ENCODE measurements around the gene MAST4.
"Not testable (repeated sequence)": the region's sequence is repeated elsewhere in the genome, so short reads cannot be mapped to it uniquely, and the experiment has no call there.

The MAST4 gene

GRCh38 chr5:67115817-67116216 lies 519.6 kb downstream of the MAST4 start:
- no peak for TF ChIP-seq CTCF (IDR thresholded peaks at IDR 0.05; ENCODE audit: low read depth, low read length)

DNA sequence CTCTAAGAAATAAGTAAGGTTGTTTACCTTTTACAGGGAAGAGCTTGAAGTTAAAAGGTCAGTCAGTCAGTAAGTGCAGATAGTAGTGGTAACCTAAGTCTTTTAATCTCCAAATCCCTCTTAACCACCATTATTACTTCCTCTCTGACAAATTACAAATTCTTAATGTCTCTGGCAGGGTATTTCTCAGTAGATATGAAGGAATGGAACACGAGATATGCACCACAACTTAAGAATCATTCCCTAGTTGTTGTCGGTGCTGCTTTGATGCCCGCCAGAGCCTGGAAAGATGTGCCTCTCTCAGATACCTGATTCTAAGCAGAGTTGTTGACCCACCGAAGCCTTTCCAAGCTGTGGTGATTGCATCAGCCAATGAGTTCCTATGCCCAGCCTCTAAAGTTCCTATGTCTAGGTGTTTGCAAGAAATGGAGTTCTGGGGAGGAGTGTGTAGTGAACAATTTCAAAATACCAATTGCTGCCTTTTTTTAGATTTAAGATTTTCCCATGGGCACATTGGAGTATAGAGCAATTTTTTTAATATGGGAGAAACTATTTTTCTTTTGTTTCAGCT lies 521.9 kb downstream of the MAST4 start:
- no peak for DNase-seq (ENCODE audit: low read depth in 2 of 2)
- no peak for TF ChIP-seq CTCF (IDR thresholded peaks at IDR 0.05; ENCODE audit: low read depth, low read length)
- H3K4me3 ChIP-seq (replicated peaks in 1 of 2; ENCODE audit: low read depth in 2 of 2, low read length in 2 of 2) = no peak overlapping the region

More at GRCh38 chr5:67115817-67116216, 519.6 kb downstream of the MAST4 start:
- no peak overlapping the region for H3K4me3 ChIP-seq (replicated peaks in 1 of 2; ENCODE audit: low read depth in 2 of 2, low read length in 2 of 2)
- no peak for DNase-seq (ENCODE audit: low read depth in 2 of 2)

DNA sequence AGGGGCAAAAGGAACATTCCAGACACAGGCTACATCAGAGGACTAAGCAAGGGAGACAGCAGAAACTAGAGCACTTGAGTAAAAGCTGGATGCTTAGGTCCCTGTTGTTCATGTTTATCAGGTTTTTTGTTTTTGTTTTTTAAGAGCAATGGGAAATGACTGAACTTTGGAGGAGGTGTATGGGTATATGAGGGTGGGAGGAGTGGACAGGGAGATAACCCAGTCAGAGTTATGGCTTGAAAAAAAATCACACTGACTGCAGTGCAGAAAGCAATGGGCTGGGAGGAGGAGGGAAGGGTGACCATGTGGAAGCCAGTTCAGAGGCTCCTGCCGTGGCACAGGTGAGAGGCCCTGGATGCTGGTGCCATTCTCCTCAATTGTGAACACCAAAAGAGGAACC lies 522.8 kb downstream of the MAST4 start:
- no peak overlapping the region for H3K4me3 ChIP-seq (replicated peaks in 1 of 2; ENCODE audit: low read depth in 2 of 2, low read length in 2 of 2)
- DNase-seq (ENCODE audit: low read depth in 2 of 2) = no peak
- TF ChIP-seq CTCF (IDR thresholded peaks at IDR 0.05; ENCODE audit: low read depth, low read length) = no peak

DNA sequence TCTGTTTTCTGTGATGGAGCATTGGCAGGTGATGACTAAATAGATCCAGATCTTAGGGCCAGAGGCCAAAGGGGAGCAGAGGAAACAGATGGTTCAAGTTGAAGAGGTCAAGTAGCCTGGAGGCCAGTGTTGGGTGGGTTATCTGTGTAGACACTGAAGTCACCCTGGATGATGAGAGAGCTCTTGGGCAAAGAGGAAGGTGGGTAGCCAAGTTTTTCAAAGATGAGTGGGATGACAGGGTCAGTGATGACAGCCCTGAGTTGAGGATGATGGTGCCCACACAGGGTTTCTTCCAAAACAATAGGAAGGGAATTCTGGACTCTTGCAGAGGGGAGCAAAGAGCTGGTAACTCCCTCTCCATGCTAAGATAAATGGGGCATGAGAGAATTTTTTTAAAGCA lies 523.8 kb downstream of the MAST4 start:
- DNase-seq (ENCODE audit: low read depth in 2 of 2) = no peak
- no peak for TF ChIP-seq CTCF (IDR thresholded peaks at IDR 0.05; ENCODE audit: low read depth, low read length)
- no peak overlapping the region for H3K4me3 ChIP-seq (replicated peaks in 1 of 2; ENCODE audit: low read depth in 2 of 2, low read length in 2 of 2)

DNA sequence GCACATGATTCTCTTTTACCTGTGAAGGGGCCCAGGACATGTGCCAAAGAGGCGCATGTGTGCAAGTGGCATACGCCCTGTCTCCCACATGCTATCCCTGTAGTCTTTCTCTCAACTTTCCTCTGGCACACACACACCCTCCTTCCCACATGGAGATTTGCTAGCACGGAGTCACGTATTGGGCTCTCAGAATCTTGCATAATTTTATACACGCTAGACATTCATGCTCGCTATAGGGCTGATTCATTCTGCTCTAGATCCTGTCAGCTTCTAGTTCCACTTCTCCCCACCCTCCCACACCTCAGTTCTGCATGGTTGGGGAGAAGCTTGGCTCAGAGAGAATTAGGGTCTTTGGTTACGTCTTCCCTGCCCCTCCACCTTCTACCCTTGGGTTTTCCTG lies 527.6 kb downstream of the MAST4 start:
- no peak for DNase-seq (ENCODE audit: low read depth in 2 of 2)
- TF ChIP-seq CTCF (IDR thresholded peaks at IDR 0.05; ENCODE audit: low read depth, low read length) = no peak
- H3K4me3 ChIP-seq (replicated peaks in 1 of 2; ENCODE audit: low read depth in 2 of 2, low read length in 2 of 2) = no peak overlapping the region

DNA sequence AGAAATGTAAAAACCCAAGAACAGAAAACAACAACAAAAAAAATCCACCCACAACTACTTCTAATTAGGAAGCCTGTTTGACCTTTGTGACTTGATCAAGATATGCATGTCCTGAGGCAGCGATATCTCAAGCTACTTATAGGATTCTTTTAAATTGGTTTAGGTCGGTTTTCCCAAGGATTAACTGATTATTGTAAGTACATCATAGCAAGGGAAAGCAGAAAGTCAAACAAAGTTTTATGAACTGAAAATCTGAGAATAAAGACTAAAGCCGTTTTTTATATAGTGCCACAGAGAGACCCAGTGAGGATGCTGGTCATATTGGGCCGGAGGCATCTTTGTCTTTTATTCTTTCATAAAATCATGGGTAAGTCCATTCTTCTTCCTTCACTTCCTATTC lies 528.4 kb downstream of the MAST4 start:
- DNase-seq (ENCODE audit: low read depth in 2 of 2) = no peak
- no peak for TF ChIP-seq CTCF (IDR thresholded peaks at IDR 0.05; ENCODE audit: low read depth, low read length)
- no peak overlapping the region for H3K4me3 ChIP-seq (replicated peaks in 1 of 2; ENCODE audit: low read depth in 2 of 2, low read length in 2 of 2)

DNA sequence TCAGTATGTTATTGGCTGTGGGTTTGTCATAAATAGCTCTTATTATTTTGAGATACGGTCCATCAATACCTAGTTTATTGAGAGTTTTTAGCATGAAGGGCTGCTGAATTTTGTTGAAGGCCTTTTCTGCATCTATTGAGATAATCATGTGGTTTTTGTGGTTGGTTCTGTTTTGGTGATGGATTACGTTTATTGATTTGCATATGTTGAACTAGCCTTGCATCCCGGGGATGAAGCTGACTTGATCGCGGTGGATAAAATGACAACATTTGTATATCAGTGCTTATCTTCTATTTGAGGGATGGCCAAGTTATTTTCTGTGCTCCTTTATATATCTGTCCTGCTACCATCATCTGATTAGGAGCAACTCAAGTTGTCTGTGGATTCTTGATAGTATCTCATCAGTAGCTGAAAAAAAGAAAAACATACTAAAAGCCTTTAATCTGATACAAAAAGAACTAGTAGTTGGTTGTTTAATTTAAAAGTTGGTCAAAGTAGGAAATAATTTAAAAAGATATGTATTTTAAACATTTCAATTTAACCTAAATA lies 531.2 kb downstream of the MAST4 start:
- H3K4me3 ChIP-seq (replicated peaks in 1 of 2; ENCODE audit: low read depth in 2 of 2, low read length in 2 of 2); DNase-seq (ENCODE audit: low read depth in 2 of 2): not testable (repeated sequence)
